ENCODE data around the gene TTBK1. TPM values are rescaled to one million over a fixed set of nuclear protein-coding genes. Genes with fewer than 3 reads are reported as not detected.

The TTBK1 gene
- polyA plus RNA-seq, 1 of the 3 experiments (the other 2 are of a cell fraction), result 0.94 TPM

DNA sequence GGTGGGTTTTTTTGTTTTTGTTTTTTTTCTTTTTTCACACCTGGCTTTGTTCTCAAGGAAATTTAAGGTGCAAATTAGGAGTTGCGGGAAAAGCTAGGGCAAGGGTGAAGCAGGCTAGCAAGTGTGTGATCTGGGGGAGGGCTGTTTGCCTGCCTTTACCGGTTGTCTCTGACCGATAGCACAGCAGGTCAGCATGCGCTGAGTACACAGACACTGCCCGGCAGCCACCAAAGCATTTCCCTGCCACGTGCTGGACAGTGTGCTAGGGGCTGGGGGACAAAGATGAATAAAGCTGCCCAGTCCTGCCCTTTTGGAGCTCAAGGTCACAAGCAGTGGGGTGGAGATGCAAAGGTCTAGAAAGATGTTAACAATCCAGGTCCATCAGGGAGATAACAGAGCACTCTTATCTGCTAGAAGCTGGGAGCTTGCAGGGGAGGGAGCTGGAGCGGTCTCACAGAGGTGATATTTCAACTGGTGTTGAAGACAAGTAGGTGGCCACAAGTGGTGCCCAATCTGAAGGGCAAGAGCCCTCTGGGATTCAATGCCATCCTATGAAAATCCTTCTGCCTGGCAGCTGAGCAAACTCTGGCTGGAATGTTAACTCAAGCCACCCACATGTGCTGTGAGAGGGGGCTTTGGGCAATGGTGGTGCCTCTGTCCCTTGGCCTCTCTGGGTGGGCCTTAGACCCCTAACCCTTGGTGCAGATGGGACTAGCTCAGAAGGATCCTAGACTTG lies 24.5 kb downstream of the TTBK1 start:
- Histone ChIP-seq H3F3A (replicated peaks; ENCODE audit: insufficient read depth) (no peaks in the 10 kb centered on the region), H2AFZ (ENCODE audit: low read depth) (no peak overlapping the region), H4K20me1 (ENCODE audit: insufficient read depth) (no peaks in the 10 kb centered on the region), H3K4me2 (no peak overlapping the region), H3K79me2 (ENCODE audit: insufficient read depth) (no peaks in the 10 kb centered on the region), H3K9me3 (no peaks in the 10 kb centered on the region), H3K4me1 (ENCODE audit: control insufficient read depth in 1 of 2, insufficient read depth in 2 of 2, low read depth in 1 of 2, low read length in 1 of 2) (peaks cover 0 to 17% of the 10 kb centered on the region in 2 experiments; a peak in 1 of 4 replicates), H3K9ac (no peak overlapping the region), H3K9me2 (no peaks in the 10 kb centered on the region), H3K36me3 (replicated peaks in 1 of 2; ENCODE audit: control insufficient read depth in 1 of 2, insufficient read depth in 2 of 2, low read length in 1 of 2) (no peaks in the 10 kb centered on the region), H3K27ac (ENCODE audit: low read depth in 2 of 2, low read length in 1 of 2) (no peak overlapping the region), H3K27me3 (ENCODE audit: insufficient read depth) (no peaks in the 10 kb centered on the region), H3K4me3 (ENCODE audit: low read depth in 2 of 2, low read length in 1 of 2) (no peak overlapping the region)
- 90% methylated on average over 7 of the region's 7 CpGs for WGBS (ENCODE audit: low lambda C conversion rate)
- TF ChIP-seq CHD2 (IDR thresholded peaks at IDR 0.05; ENCODE audit: low read length, partially characterized antibody), result no peak
- TF ChIP-seq RAD21 (IDR thresholded peaks at IDR 0.05; ENCODE audit: low read length), result no peak
- TF ChIP-seq FOXJ3 (CRISPR knock-in tag; IDR thresholded peaks at IDR 0.05), result no peak
- TF ChIP-seq, protein P1, sequence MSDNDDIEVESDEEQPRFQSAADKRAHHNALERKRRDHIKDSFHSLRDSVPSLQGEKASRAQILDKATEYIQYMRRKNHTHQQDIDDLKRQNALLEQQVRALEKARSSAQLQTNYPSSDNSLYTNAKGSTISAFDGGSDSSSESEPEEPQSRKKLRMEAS (IDR thresholded peaks at IDR 0.05; ENCODE audit: low read depth), result no peak
- TF ChIP-seq, protein P2, sequence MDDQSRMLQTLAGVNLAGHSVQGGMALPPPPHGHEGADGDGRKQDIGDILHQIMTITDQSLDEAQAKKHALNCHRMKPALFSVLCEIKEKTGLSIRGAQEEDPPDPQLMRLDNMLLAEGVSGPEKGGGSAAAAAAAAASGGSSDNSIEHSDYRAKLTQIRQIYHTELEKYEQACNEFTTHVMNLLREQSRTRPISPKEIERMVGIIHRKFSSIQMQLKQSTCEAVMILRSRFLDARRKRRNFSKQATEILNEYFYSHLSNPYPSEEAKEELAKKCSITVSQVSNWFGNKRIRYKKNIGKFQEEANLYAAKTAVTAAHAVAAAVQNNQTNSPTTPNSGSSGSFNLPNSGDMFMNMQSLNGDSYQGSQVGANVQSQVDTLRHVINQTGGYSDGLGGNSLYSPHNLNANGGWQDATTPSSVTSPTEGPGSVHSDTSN (IDR thresholded peaks at IDR 0.05), result no peak
- no peak for TF ChIP-seq NFIC (IDR thresholded peaks at IDR 0.05; ENCODE audit: borderline replicate concordance)
- no peak for TF ChIP-seq JUND (IDR thresholded peaks at IDR 0.05)
- TF ChIP-seq RFX5 (IDR thresholded peaks at IDR 0.05; ENCODE audit: low read length), result no peak
- TF ChIP-seq MXI1 (IDR thresholded peaks at IDR 0.05; ENCODE audit: low read depth, low read length), result no peak
- no peak for TF ChIP-seq RXRA (IDR thresholded peaks at IDR 0.05; ENCODE audit: borderline replicate concordance, low read depth)
- no peak for TF ChIP-seq TCF12 (IDR thresholded peaks at IDR 0.05)
- TF ChIP-seq, protein P3, sequence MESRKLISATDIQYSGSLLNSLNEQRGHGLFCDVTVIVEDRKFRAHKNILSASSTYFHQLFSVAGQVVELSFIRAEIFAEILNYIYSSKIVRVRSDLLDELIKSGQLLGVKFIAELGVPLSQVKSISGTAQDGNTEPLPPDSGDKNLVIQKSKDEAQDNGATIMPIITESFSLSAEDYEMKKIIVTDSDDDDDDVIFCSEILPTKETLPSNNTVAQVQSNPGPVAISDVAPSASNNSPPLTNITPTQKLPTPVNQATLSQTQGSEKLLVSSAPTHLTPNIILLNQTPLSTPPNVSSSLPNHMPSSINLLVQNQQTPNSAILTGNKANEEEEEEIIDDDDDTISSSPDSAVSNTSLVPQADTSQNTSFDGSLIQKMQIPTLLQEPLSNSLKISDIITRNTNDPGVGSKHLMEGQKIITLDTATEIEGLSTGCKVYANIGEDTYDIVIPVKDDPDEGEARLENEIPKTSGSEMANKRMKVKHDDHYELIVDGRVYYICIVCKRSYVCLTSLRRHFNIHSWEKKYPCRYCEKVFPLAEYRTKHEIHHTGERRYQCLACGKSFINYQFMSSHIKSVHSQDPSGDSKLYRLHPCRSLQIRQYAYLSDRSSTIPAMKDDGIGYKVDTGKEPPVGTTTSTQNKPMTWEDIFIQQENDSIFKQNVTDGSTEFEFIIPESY (IDR thresholded peaks at IDR 0.05; ENCODE audit: borderline replicate concordance, low read depth), result no peak
- no peak for TF ChIP-seq NRF1 (IDR thresholded peaks at IDR 0.05; ENCODE audit: low read depth, low read length)
- TF ChIP-seq EP300 (IDR thresholded peaks at IDR 0.05; ENCODE audit: borderline replicate concordance in 1 of 2, low read depth in 1 of 2, low read length in 1 of 2), result no peak
- no peak for TF ChIP-seq SIN3A (IDR thresholded peaks at IDR 0.05; ENCODE audit: borderline replicate concordance, low read depth, low read length)
- TF ChIP-seq, protein P4, sequence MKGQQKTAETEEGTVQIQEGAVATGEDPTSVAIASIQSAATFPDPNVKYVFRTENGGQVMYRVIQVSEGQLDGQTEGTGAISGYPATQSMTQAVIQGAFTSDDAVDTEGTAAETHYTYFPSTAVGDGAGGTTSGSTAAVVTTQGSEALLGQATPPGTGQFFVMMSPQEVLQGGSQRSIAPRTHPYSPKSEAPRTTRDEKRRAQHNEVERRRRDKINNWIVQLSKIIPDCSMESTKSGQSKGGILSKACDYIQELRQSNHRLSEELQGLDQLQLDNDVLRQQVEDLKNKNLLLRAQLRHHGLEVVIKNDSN (IDR thresholded peaks at IDR 0.05; ENCODE audit: borderline replicate concordance, low read depth), result no peak
- TF ChIP-seq SMC3 (IDR thresholded peaks at IDR 0.05; ENCODE audit: low read depth, low read length), result no peak
- CTCF ChIA-PET, result interaction anchor here (1.6 to 2.4 kb wide), 2 partner anchors 31 to 38 kb away, joined by 7 to 8 read pairs; partner anchors contain the start of gene DNPH1
- POLR2A ChIA-PET, result interaction anchor here (1.0 kb wide), 1 partner anchor 8 kb away, joined by 3 read pairs; no protein-coding TSS in a partner anchor
- DNase-seq, result no peak
